ENCODE data around the gene ARCN1.
A peak's percentile ranks its signal among the peaks of the same experiment; 100 is the strongest.

The ARCN1 gene

GRCh38 chr11:118628861-118629549 is 56.8 kb downstream of the ARCN1 start:
- peaks cover 43% of the 10 kb centered on the region for H3K36me3 ChIP-seq (ENCODE audit: control insufficient read depth, insufficient read depth, low read length)
- no peaks in the 10 kb centered on the region for H3K27me3 ChIP-seq (ENCODE audit: control insufficient read depth, insufficient read depth, low read length, poor library complexity, severe bottlenecking)
- no peaks in the 10 kb centered on the region for H3K9me3 ChIP-seq (ENCODE audit: control insufficient read depth, low read length)
- 91 to 95% methylated on average over 5 of the region's 5 CpGs for WGBS, 2 experiments
- peaks cover 12% of the 10 kb centered on the region for H3K4me1 ChIP-seq (ENCODE audit: control insufficient read depth, insufficient read depth, low read length)
- no peak overlapping the region for H3K4me3 ChIP-seq (ENCODE audit: insufficient read depth, low read depth, low read length)
- no peak overlapping the region for H3K27ac ChIP-seq (ENCODE audit: insufficient read depth, low read depth, low read length, poor library complexity, severe bottlenecking)

- H3K36me3 ChIP-seq (ENCODE audit: control insufficient read depth, insufficient read depth, low read length): peaks cover 41% of the 10 kb centered on the region
- H3K4me1 ChIP-seq (ENCODE audit: control insufficient read depth, insufficient read depth, low read length): peaks cover 21% of the 10 kb centered on the region
- no peaks in the 10 kb centered on the region for H3K9me3 ChIP-seq (ENCODE audit: control insufficient read depth, low read length)
- 93 to 95% methylated on average over 6 of the region's 6 CpGs for WGBS, 2 experiments
- H3K27ac ChIP-seq (ENCODE audit: insufficient read depth, low read depth, low read length, poor library complexity, severe bottlenecking): no peak overlapping the region
- no peaks in the 10 kb centered on the region for H3K27me3 ChIP-seq (ENCODE audit: control insufficient read depth, insufficient read depth, low read length, poor library complexity, severe bottlenecking)
- H3K4me3 ChIP-seq (ENCODE audit: insufficient read depth, low read depth, low read length): no peak overlapping the region
Observed at GRCh38 chr11:118629761-118630661, 57.8 kb downstream of the ARCN1 start.

- peaks cover 25% of the 10 kb centered on the region for H3K4me1 ChIP-seq (ENCODE audit: control insufficient read depth, insufficient read depth, low read length)
- 95 to 96% methylated on average over 14 of the region's 14 CpGs for WGBS, 2 experiments
- no peaks in the 10 kb centered on the region for H3K9me3 ChIP-seq (ENCODE audit: control insufficient read depth, low read length)
- H3K4me3 ChIP-seq (ENCODE audit: insufficient read depth, low read depth, low read length): no peak overlapping the region
- peaks cover 47% of the 10 kb centered on the region for H3K36me3 ChIP-seq (ENCODE audit: control insufficient read depth, insufficient read depth, low read length)
- no peaks in the 10 kb centered on the region for H3K27me3 ChIP-seq (ENCODE audit: control insufficient read depth, insufficient read depth, low read length, poor library complexity, severe bottlenecking)
- no peak overlapping the region for H3K27ac ChIP-seq (ENCODE audit: insufficient read depth, low read depth, low read length, poor library complexity, severe bottlenecking)
Observed at GRCh38 chr11:118631142-118631909, 59.1 kb downstream of the ARCN1 start.

- Histone ChIP-seq H3K36me3 (ENCODE audit: control insufficient read depth, insufficient read depth, low read length) (peaks cover 43% of the 10 kb centered on the region), H3K4me1 (ENCODE audit: control insufficient read depth, insufficient read depth, low read length) (peaks cover 25% of the 10 kb centered on the region), H3K4me3 (ENCODE audit: insufficient read depth, low read depth, low read length) (no peak overlapping the region), H3K9me3 (ENCODE audit: control insufficient read depth, low read length) (no peaks in the 10 kb centered on the region), H3K27ac (ENCODE audit: insufficient read depth, low read depth, low read length, poor library complexity, severe bottlenecking) (no peak overlapping the region), H3K27me3 (ENCODE audit: control insufficient read depth, insufficient read depth, low read length, poor library complexity, severe bottlenecking) (no peaks in the 10 kb centered on the region)
- WGBS, 2 experiments: 93 to 95% methylated on average over 9 of the region's 9 CpGs
Observed at GRCh38 chr11:118632577-118633318, 60.5 kb downstream of the ARCN1 start.

- Histone ChIP-seq H3K36me3 (ENCODE audit: control insufficient read depth, insufficient read depth, low read length) (peaks cover 38% of the 10 kb centered on the region), H3K4me3 (ENCODE audit: insufficient read depth, low read depth, low read length) (no peak overlapping the region), H3K27ac (ENCODE audit: insufficient read depth, low read depth, low read length, poor library complexity, severe bottlenecking) (no peak overlapping the region), H3K4me1 (ENCODE audit: control insufficient read depth, insufficient read depth, low read length) (peaks cover 25% of the 10 kb centered on the region), H3K27me3 (ENCODE audit: control insufficient read depth, insufficient read depth, low read length, poor library complexity, severe bottlenecking) (no peaks in the 10 kb centered on the region), H3K9me3 (ENCODE audit: control insufficient read depth, low read length) (no peaks in the 10 kb centered on the region)
- 84 to 100% methylated on average over 1 of the region's 1 CpG for WGBS, 2 experiments
Observed at GRCh38 chr11:118633319-118633690, 61.1 kb downstream of the ARCN1 start.

- H3K36me3 ChIP-seq (ENCODE audit: control insufficient read depth, insufficient read depth, low read length): peaks cover 32% of the 10 kb centered on the region
- no peak overlapping the region for H3K27ac ChIP-seq (ENCODE audit: insufficient read depth, low read depth, low read length, poor library complexity, severe bottlenecking)
- no peaks in the 10 kb centered on the region for H3K27me3 ChIP-seq (ENCODE audit: control insufficient read depth, insufficient read depth, low read length, poor library complexity, severe bottlenecking)
- H3K9me3 ChIP-seq (ENCODE audit: control insufficient read depth, low read length): no peaks in the 10 kb centered on the region
- peaks cover 25% of the 10 kb centered on the region for H3K4me1 ChIP-seq (ENCODE audit: control insufficient read depth, insufficient read depth, low read length)
- H3K4me3 ChIP-seq (ENCODE audit: insufficient read depth, low read depth, low read length): no peak overlapping the region
- WGBS, 2 experiments: 67 to 72% methylated on average over 4 of the region's 4 CpGs
Observed at GRCh38 chr11:118633979-118634378, 61.8 kb downstream of the ARCN1 start.

GRCh38 chr11:118634431-118635236 is 62.4 kb downstream of the ARCN1 start:
- peaks cover 25% of the 10 kb centered on the region for H3K36me3 ChIP-seq (ENCODE audit: control insufficient read depth, insufficient read depth, low read length)
- peak overlapping the region; percentile 34 for H3K4me3 ChIP-seq (ENCODE audit: insufficient read depth, low read depth, low read length)
- 1 to 2% methylated on average over 41 of the region's 41 CpGs for WGBS, 2 experiments
- H3K27ac ChIP-seq (ENCODE audit: insufficient read depth, low read depth, low read length, poor library complexity, severe bottlenecking): peak overlapping the region; percentile 50
- H3K4me1 ChIP-seq (ENCODE audit: control insufficient read depth, insufficient read depth, low read length): peaks cover 25% of the 10 kb centered on the region
- H3K9me3 ChIP-seq (ENCODE audit: control insufficient read depth, low read length): no peaks in the 10 kb centered on the region
- no peaks in the 10 kb centered on the region for H3K27me3 ChIP-seq (ENCODE audit: control insufficient read depth, insufficient read depth, low read length, poor library complexity, severe bottlenecking)

- WGBS, 2 experiments: 7 to 9% methylated on average over 15 of the region's 15 CpGs
- Histone ChIP-seq H3K4me3 (ENCODE audit: insufficient read depth, low read depth, low read length) (peak overlapping the region; percentile 34), H3K9me3 (ENCODE audit: control insufficient read depth, low read length) (no peaks in the 10 kb centered on the region), H3K4me1 (ENCODE audit: control insufficient read depth, insufficient read depth, low read length) (peaks cover 25% of the 10 kb centered on the region), H3K27ac (ENCODE audit: insufficient read depth, low read depth, low read length, poor library complexity, severe bottlenecking) (no peak overlapping the region), H3K27me3 (ENCODE audit: control insufficient read depth, insufficient read depth, low read length, poor library complexity, severe bottlenecking) (no peaks in the 10 kb centered on the region), H3K36me3 (ENCODE audit: control insufficient read depth, insufficient read depth, low read length) (peaks cover 25% of the 10 kb centered on the region)
Observed at GRCh38 chr11:118635237-118635591, 63.0 kb downstream of the ARCN1 start.

GRCh38 chr11:118635642-118636041 is 63.4 kb downstream of the ARCN1 start:
- Histone ChIP-seq H3K36me3 (ENCODE audit: control insufficient read depth, insufficient read depth, low read length) (peaks cover 28% of the 10 kb centered on the region), H3K27ac (ENCODE audit: insufficient read depth, low read depth, low read length, poor library complexity, severe bottlenecking) (no peak overlapping the region)

More at GRCh38 chr11:118635642-118636041, 63.4 kb downstream of the ARCN1 start:
- peaks cover 25% of the 10 kb centered on the region for H3K4me1 ChIP-seq (ENCODE audit: control insufficient read depth, insufficient read depth, low read length)
- WGBS, 2 experiments: 77 to 84% methylated on average over 2 of the region's 2 CpGs
- H3K4me3 ChIP-seq (ENCODE audit: insufficient read depth, low read depth, low read length): peak overlapping the region; percentile 34
- H3K27me3 ChIP-seq (ENCODE audit: control insufficient read depth, insufficient read depth, low read length, poor library complexity, severe bottlenecking): no peaks in the 10 kb centered on the region
- H3K9me3 ChIP-seq (ENCODE audit: control insufficient read depth, low read length): no peaks in the 10 kb centered on the region

Data from ectodermal cell (in vitro differentiated cells).